HEK293 (cell line): ENCODE measurements around the gene KAT7.

Experiments used
- CTCF ChIP-seq: fragments of 450-650 bp; formaldehyde crosslinking; IDR thresholded peaks from 2 replicates; pipeline ENCODE4 v1.5.1; 2016; ENCODE audit warnings: missing biosample characterization, missing genetic modification characterization
- OSR2 ChIP-seq: fragments of 450-650 bp; formaldehyde crosslinking; IDR thresholded peaks from 2 replicates; pipeline ENCODE4 v1.5.1; 2016; ENCODE audit warnings: missing biosample characterization, missing genetic modification characterization
- PBX3 ChIP-seq: sonication (generic); formaldehyde crosslinking; IDR thresholded peaks from 2 replicates; pipeline ENCODE4 v1.8.1; 2022; ENCODE audit warnings: mild to moderate bottlenecking, moderate library complexity, missing genetic modification reagents
- SETDB1 ChIP-seq: IDR thresholded peaks from one replicate; pipeline ENCODE4 v1.6.1; 2017; ENCODE audit warnings: mild to moderate bottlenecking, low read length, moderate library complexity, mixed read lengths; ENCODE audit not compliant: insufficient read length
- ZBTB10 ChIP-seq: fragments of 450-650 bp; formaldehyde crosslinking; IDR thresholded peaks from 2 replicates; pipeline ENCODE4 v1.5.1; 2016; ENCODE audit warnings: missing biosample characterization, missing genetic modification characterization
- ZBTB26 ChIP-seq: fragments of 450-650 bp; formaldehyde crosslinking; optimal IDR thresholded peaks from 2 replicates; pipeline ENCODE3; 2016; ENCODE audit warnings: missing biosample characterization, mild to moderate bottlenecking, missing genetic modification characterization
- ZBTB44 ChIP-seq: fragments of 450-650 bp; IDR thresholded peaks from 2 replicates; pipeline ENCODE4 v1.5.1; 2018; ENCODE audit warnings: missing biosample characterization, mild to moderate bottlenecking, missing genetic modification characterization
- ZBTB8A ChIP-seq: fragments of 450-650 bp; formaldehyde crosslinking; IDR thresholded peaks from 2 replicates; pipeline ENCODE4 v1.5.1; 2016; ENCODE audit warnings: missing biosample characterization, missing genetic modification characterization
- ZNF548 ChIP-seq: fragments of 450-650 bp; formaldehyde crosslinking; IDR thresholded peaks from 2 replicates; pipeline ENCODE4 v1.5.1; 2016; ENCODE audit warnings: missing biosample characterization, missing genetic modification characterization
- ZNF561 ChIP-seq: fragments of 450-650 bp; IDR thresholded peaks from 2 replicates; pipeline ENCODE4 v1.5.1; 2018; ENCODE audit warnings: missing biosample characterization, missing genetic modification characterization, borderline replicate concordance
- ZNF654 ChIP-seq: fragments of 450-650 bp; formaldehyde crosslinking; IDR thresholded peaks from 2 replicates; pipeline ENCODE4 v1.5.1; 2016; ENCODE audit warnings: low read depth, missing biosample characterization, missing genetic modification characterization
- ZNF664 ChIP-seq: fragments of 450-650 bp; formaldehyde crosslinking; IDR thresholded peaks from 2 replicates; pipeline ENCODE4 v1.5.1; 2016; ENCODE audit warnings: missing biosample characterization, missing genetic modification characterization
- ZNF76 ChIP-seq: fragments of 450-650 bp; formaldehyde crosslinking; IDR thresholded peaks from 2 replicates; pipeline ENCODE4; 2016; ENCODE audit warnings: low read depth, missing biosample characterization, missing genetic modification characterization, borderline replicate concordance

GRCh38 chr17:49798738-49799137, 10.3 kb downstream of the KAT7 start:
- no peak for TF ChIP-seq CTCF (tag by site-specific recombination)
- no peak for TF ChIP-seq PBX3 (CRISPR knock-in tag)
- TF ChIP-seq ZBTB8A (tag by site-specific recombination): no peak
- no peak for TF ChIP-seq ZBTB44 (tag by site-specific recombination)
- TF ChIP-seq ZBTB10: no peak
- no peak for TF ChIP-seq ZNF664 (tag by site-specific recombination)
- TF ChIP-seq ZNF548 (tag by site-specific recombination): no peak
- TF ChIP-seq ZNF654 (tag by site-specific recombination): no peak
- TF ChIP-seq ZBTB26 (tag by site-specific recombination): no peak
- TF ChIP-seq ZNF561: no peak
- no peak for TF ChIP-seq SETDB1
- TF ChIP-seq OSR2 (tag by site-specific recombination): no peak
- no peak for TF ChIP-seq ZNF76 (tag by site-specific recombination)
